HUES6 (cell line): Measurements from ENCODE around the gene EYA4.

Source experiments
- H3K27ac ChIP-seq: 2 replicates; pipeline ENCODE4 v1.7.0; 2013; ENCODE audit warnings: low read depth, mild to moderate bottlenecking, low read length, inconsistent platforms
- H3K27me3 ChIP-seq: 2 replicates; pipeline ENCODE4 v1.6.1; 2013; ENCODE audit warnings: low read length; ENCODE audit not compliant: control insufficient read depth, insufficient read depth
- H3K36me3 ChIP-seq: 2 replicates; pipeline ENCODE4 v1.6.1; 2013; ENCODE audit warnings: low read length; ENCODE audit not compliant: control insufficient read depth, insufficient read depth
- H3K4me1 ChIP-seq: 2 replicates; pipeline ENCODE4 v1.6.1; 2013; ENCODE audit warnings: low read length; ENCODE audit not compliant: control insufficient read depth, insufficient read depth
- H3K4me3 ChIP-seq: 2 replicates; pipeline ENCODE4 v1.5.1; 2013; ENCODE audit warnings: low read depth, low read length
- H3K9ac ChIP-seq: one replicate; pipeline ENCODE4 v1.6.1; 2013; ENCODE audit warnings: mild to moderate bottlenecking, low read length
- H3K9me3 ChIP-seq: 2 replicates; pipeline ENCODE4 v1.6.1; 2013; ENCODE audit warnings: low read depth, low read length; ENCODE audit not compliant: control insufficient read depth, insufficient read depth

The EYA4 gene

DNA sequence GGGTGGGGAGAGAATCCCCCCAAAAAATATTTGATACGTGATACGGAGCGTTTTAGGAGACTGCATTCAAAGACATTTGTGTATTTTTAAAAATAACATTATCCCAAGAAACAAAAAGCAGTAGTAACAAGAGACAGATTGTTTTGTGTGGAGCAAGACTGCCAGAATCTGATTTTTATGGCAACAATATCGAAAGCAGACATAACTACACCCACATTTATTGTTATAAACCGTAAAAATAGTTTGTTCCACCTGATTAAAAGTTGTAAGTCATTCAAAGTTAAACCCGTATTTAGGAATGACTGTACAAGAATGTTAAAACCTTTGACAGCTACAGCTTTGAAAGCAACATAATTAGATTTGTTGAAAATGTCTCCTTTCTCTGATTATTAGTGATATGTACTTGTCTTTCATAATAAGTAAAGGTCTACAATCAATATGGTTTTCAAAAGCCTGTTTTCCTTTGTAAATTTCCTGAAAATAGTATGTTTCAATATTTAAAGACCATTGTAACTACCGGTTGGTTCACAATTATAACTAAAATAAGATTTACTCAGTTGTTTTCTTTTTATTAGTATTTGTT, 2.7 kb downstream of the EYA4 start:
- H3K27me3 ChIP-seq: peaks cover 78% of the 10 kb centered on the region
- H3K4me1 ChIP-seq: peaks cover 25% of the 10 kb centered on the region
- no peaks in the 10 kb centered on the region for H3K9me3 ChIP-seq
- no peaks in the 10 kb centered on the region for H3K36me3 ChIP-seq
- H3K4me3 ChIP-seq: no peak overlapping the region
- no peak overlapping the region for H3K9ac ChIP-seq
- H3K27ac ChIP-seq: no peak overlapping the region

DNA sequence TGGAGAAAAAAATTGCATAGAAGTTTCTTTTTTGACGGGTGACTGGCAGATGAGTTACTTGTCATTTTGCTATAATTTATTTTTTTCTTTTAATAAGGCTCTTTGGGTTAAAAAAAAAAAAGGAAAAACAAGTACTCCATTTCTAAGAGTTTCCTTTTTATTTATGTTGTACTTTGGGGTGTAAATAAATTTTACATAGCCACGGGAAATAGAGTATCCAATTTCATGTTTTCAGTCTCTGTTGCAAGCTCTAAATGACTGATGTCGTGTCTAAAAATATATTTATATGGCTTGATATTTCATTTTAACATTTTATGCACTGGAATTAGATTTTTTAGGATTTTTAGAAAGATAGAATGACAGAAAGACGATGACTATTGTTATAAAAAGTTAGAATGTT, 3.4 kb downstream of the EYA4 start:
- Histone ChIP-seq H3K4me1 (peaks cover 25% of the 10 kb centered on the region), H3K27ac (no peak overlapping the region), H3K9me3 (no peaks in the 10 kb centered on the region), H3K27me3 (peaks cover 71% of the 10 kb centered on the region), H3K36me3 (no peaks in the 10 kb centered on the region), H3K4me3 (no peak overlapping the region), H3K9ac (no peak overlapping the region)

DNA sequence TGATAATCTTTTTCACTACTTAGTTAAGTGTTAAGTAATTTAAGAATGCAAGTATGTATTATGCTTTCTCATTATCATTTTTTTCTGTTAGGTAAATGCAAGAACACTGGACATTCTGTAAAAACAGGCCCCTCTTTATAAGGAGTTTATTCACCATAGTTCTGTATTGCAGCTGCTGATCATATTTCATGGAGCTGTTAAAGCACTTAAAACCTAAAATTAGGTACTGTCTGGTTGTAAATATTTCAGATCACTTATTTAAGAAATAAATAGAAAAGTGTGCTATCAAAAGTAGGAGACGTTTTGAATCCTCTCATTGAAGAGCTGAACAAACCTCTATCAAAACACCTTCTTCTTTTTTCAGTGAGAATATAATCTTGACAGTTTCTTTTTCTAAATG, 3.9 kb downstream of the EYA4 start:
- Histone ChIP-seq H3K9me3 (no peaks in the 10 kb centered on the region), H3K27me3 (peaks cover 66% of the 10 kb centered on the region), H3K27ac (no peak overlapping the region), H3K4me1 (peaks cover 25% of the 10 kb centered on the region), H3K4me3 (no peak overlapping the region), H3K36me3 (no peaks in the 10 kb centered on the region), H3K9ac (no peak overlapping the region)

DNA sequence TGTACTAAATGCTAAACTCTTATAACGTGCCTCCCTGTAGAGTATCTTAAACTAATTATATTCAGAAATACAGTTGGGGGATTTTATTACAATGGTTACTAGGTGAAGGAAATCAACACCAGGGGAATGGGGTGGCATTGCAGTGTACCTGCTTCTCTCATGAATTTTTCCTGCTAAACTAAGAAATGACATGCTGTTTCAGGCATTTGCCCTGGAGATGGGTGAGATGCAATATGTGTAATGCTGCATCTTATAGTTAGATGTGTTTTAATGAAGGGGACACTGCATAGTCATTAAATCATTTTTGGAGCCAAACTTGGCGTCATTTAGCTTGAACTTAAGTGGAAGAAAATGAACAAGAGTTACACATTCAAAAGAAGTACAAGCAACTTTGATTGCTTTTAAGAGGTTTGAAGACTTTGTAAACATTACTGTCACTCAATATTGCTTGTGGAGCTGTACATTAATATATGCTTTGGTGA, 4.3 kb downstream of the EYA4 start:
- H3K9me3 ChIP-seq: no peaks in the 10 kb centered on the region
- no peak overlapping the region for H3K9ac ChIP-seq
- peaks cover 62% of the 10 kb centered on the region for H3K27me3 ChIP-seq
- peaks cover 22% of the 10 kb centered on the region for H3K4me1 ChIP-seq
- no peak overlapping the region for H3K27ac ChIP-seq
- H3K36me3 ChIP-seq: no peaks in the 10 kb centered on the region
- H3K4me3 ChIP-seq: no peak overlapping the region

DNA sequence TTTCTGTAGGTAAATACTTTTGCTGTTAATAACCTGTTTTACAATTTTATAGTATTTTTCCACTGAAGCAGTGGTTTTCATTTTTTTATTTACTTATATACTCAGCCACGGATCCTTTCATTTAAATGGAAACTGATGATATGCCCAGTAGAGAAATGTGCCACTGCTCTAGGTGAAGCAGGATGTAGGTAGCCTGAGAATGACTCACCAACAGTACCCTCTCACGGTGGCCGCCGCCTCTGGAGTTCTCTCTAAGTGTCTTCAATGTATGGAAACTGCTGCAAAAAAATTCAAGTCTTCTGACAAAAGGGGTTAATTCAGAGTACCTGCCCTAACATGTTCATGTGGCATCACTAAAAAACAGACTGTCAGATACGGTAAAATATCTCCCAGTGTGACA, 6.4 kb downstream of the EYA4 start:
- peaks cover 42% of the 10 kb centered on the region for H3K27me3 ChIP-seq
- peaks cover 15% of the 10 kb centered on the region for H3K4me1 ChIP-seq
- no peaks in the 10 kb centered on the region for H3K9me3 ChIP-seq
- H3K27ac ChIP-seq: no peak overlapping the region
- no peaks in the 10 kb centered on the region for H3K36me3 ChIP-seq
- no peak overlapping the region for H3K4me3 ChIP-seq
- H3K9ac ChIP-seq: no peak overlapping the region

DNA sequence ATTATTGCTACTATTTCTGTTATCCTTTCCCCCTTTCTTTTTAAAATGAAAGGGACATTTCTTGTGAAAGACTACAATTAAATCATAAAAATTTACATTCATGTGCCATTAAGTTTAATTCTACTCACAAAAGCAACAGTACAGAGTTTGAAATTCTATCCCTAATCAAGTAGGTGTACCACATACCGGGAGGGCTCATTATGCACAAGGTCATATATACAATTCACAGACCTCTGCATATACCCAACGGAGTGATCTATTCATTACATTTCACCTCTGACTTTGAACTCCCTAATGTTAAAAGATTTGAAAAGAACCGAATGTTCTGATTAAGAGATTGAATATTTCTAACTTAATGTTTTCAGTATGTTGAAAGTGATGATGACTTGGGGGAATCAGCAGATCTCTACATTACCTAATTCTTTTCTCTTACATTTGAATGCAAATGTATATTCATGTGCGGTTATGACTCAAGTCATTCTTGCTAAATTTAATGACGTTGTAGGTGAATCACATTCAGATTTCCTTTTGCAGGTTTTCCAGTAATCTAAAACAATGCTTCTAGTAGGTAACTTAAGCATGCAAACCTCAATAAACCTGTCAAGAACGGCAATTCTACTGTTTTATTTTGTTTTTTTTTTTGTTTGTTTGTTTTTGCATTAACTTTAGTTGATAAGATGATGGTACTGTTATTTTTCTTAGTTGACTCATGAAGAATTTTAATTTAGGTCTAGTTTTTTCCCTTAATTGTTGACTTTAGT, 7.3 kb downstream of the EYA4 start:
- Histone ChIP-seq H3K4me3 (no peak overlapping the region), H3K27me3 (peaks cover 33% of the 10 kb centered on the region), H3K4me1 (peaks cover 10% of the 10 kb centered on the region), H3K27ac (no peak overlapping the region), H3K9me3 (no peaks in the 10 kb centered on the region), H3K9ac (no peak overlapping the region), H3K36me3 (no peaks in the 10 kb centered on the region)

DNA sequence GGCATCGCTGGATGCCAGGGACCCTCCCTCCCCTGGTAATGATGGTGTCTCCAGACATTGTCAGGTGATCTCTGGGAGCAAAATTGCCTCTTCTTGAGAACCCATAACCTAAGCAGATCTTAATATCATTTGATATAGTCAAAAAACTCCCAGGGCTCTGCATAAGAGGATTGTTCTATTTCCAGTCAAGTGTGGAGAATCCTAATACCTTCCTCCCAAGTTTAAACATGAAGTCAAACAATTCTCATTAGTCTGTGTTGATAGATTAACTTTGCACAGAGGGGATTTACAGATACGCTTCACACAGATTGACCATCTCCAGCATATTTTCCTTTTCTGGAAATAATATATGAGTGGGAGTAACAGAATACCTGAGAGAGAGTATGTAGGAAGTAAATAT, 10.5 kb downstream of the EYA4 start:
- Histone ChIP-seq H3K9me3 (no peaks in the 10 kb centered on the region), H3K27me3 (peaks cover 1% of the 10 kb centered on the region; the same call in 1 of the 2 replicates), H3K9ac (no peak overlapping the region), H3K4me3 (no peak overlapping the region), H3K4me1 (peaks cover 10% of the 10 kb centered on the region), H3K36me3 (no peaks in the 10 kb centered on the region), H3K27ac (no peak overlapping the region)

DNA sequence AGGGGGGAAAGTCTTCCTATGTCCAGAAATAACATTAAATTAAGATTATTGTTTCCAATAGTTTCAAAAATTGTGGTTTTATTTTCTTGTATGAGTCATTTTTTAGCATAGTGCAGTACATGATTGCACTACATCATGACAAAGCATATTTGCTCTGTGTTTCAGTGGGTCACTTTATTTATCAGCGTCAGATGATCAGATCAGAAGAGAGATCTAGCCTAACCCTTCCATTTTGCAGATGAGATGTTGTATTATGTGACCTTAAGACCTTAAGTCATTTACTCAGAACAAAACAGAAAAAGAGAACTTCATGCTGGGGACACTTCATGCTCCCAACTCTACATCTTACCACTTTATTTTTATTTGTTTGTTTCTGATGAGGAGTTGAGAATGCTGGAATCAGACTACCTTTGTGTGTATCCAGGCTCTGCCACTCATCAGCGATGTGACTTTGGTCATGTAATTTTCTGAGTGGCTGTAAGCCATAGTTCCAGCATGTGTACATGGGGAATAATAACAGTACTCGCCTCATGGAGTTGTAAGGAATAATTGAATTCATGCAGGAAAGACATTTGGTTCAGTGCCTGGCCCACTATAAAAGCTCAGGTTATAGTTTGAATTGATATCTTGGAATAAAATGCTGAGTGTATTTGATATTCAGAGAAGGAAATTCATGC, 13.5 kb downstream of the EYA4 start:
- no peaks in the 10 kb centered on the region for H3K36me3 ChIP-seq
- H3K9me3 ChIP-seq: no peaks in the 10 kb centered on the region
- no peak overlapping the region for H3K27ac ChIP-seq
- no peaks in the 10 kb centered on the region for H3K27me3 ChIP-seq
- H3K4me1 ChIP-seq: no peaks in the 10 kb centered on the region
- H3K9ac ChIP-seq: no peak overlapping the region
- no peak overlapping the region for H3K4me3 ChIP-seq

DNA sequence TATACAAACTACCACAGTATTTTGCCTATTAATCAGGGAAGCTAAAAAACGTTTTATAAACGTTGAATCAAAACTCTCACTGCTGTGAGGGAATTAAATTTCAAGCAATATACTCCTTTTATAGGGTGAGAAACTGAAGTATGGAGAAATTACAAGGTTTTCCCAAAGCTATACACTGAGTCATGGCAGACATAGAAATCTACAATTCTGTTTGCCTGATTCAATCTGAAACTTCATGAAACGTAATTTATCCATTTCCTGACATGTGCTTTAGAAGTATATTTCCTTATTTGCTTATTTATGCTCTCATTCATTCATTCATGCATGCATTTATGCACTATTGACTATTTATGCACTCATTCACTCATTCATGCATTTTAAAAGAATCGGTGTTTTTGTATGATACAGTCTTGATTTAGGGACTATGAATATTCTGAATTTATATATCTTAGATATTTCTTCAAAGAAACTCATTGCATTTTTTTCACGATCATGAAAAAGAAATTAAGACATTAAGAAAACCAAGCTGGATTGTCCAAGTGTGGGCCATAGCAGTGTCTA, 16.5 kb downstream of the EYA4 start:
- Histone ChIP-seq H3K36me3 (no peaks in the 10 kb centered on the region), H3K4me1 (no peaks in the 10 kb centered on the region), H3K9ac (no peak overlapping the region), H3K27me3 (no peaks in the 10 kb centered on the region), H3K9me3 (no peaks in the 10 kb centered on the region), H3K4me3 (no peak overlapping the region), H3K27ac (no peak overlapping the region)

DNA sequence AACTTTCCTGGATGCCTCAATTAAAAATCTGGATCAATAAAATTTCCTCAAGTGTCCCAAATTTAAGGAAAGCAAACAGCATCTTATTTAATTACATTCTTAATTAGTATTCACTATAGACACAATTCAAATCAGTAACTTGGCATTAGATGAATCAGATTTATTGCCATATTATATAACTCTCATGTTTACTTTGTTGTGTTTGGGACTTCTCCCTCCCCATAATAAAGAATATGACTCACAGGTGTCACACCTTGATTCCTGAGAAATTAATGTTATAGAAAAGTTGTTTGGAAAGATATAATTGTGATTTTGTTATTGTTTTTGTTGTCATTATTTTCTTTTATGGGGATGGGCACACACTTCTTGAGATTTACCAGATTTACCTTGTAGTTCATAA, 18.4 kb downstream of the EYA4 start:
- no peaks in the 10 kb centered on the region for H3K36me3 ChIP-seq
- no peaks in the 10 kb centered on the region for H3K4me1 ChIP-seq
- no peak overlapping the region for H3K27ac ChIP-seq
- H3K4me3 ChIP-seq: no peak overlapping the region
- no peaks in the 10 kb centered on the region for H3K27me3 ChIP-seq
- H3K9me3 ChIP-seq: no peaks in the 10 kb centered on the region
- no peak overlapping the region for H3K9ac ChIP-seq

DNA sequence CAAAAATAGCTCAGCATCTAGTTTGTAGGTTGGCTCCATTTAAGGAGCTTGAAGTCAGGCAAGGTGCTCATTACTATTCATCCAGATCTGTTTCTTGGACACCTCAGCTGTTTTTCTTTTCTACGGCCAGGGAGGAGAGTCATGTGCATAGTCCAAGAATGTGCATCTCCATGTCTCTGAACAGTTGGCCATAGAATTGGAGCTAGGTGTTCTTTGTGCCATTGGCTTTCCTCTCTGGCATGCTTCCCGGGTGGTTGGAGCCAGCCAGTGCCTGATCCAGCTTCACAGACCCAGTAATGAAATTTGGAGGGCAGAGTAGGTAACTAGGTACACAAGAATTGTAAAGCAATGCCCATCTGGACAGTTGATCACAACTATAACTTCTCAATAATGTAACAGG, 21.6 kb downstream of the EYA4 start:
- H3K4me3 ChIP-seq: no peak overlapping the region
- H3K36me3 ChIP-seq: no peaks in the 10 kb centered on the region
- no peak overlapping the region for H3K27ac ChIP-seq
- H3K4me1 ChIP-seq: no peaks in the 10 kb centered on the region
- H3K9me3 ChIP-seq: no peaks in the 10 kb centered on the region
- H3K9ac ChIP-seq: no peak overlapping the region
- no peaks in the 10 kb centered on the region for H3K27me3 ChIP-seq
